GM18502 (cell line): Measurements from ENCODE around the gene SPACA6.
"Not testable (repeated sequence)": the region's sequence is repeated elsewhere in the genome, so short reads cannot be mapped to it uniquely, and the experiment has no call there.

Source experiments
- ATAC-seq: cut with Tn5 transposase; IDR thresholded peaks from one replicate; pipeline ENCODE4 v1.9.1; 2021; ENCODE audit warnings: mild to moderate bottlenecking; ENCODE audit not compliant: unreplicated experiment, poor library complexity

SPACA6 gene

GRCh38 chr19:51733742-51734522 is 40.8 kb downstream of the SPACA6 start:
- ATAC-seq, result no peak

- no peak for ATAC-seq
Measured at GRCh38 chr19:51735759-51736449, 42.8 kb downstream of the SPACA6 start.

DNA sequence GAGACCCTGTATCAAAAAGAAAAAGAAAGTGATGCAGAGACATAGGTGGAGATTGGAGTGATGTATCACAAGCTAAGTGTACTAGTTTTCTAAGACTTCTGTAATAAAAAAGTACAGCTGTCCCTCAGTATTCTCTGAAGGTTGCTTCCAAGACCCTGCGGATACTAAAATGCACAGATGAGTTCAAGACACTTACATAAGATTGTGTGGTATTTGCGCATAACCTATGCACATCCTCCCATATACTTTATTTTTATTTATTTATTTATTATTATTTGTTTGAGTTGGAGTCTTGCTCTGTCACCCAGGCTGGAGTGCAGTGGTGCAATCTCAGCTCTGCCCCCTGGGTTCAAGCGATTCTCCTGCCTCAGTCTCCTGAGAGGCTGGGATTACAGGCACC is 44.3 kb downstream of the SPACA6 start:
- ATAC-seq, result no peak

GRCh38 chr19:51737924-51738323 is 44.8 kb downstream of the SPACA6 start:
- ATAC-seq, result no peak

GRCh38 chr19:51738523-51738922 is 45.4 kb downstream of the SPACA6 start:
- ATAC-seq, result not testable (repeated sequence)

- ATAC-seq, result no peak
Measured at GRCh38 chr19:51739466-51740213, 46.5 kb downstream of the SPACA6 start.

- no peak for ATAC-seq
Measured at GRCh38 chr19:51740356-51740755, 47.2 kb downstream of the SPACA6 start.

- no peak for ATAC-seq
Measured at GRCh38 chr19:51742789-51743188, 49.7 kb downstream of the SPACA6 start.

GRCh38 chr19:51743405-51743804 is 50.3 kb downstream of the SPACA6 start:
- ATAC-seq, result no peak

GRCh38 chr19:51746731-51747130 is 53.6 kb downstream of the SPACA6 start:
- ATAC-seq, result no peak

DNA sequence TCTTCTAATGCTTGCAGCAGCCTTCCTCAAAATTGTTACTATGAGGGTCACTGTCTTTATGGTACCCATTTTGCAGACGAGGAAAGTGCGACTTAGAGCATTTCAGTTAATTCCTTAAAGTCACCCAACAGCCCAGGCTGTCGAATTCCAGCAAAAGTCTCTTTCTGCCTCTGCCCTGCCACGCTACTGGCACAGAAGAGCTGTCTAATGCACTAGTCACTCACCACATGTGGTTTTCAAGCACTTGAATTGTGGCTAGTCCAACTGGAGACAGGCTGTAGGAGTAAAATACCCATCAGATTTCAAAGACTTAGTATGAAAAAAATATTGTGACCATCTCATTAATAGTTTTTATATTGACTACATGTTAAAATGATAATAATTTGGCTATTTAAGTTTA is 56.8 kb downstream of the SPACA6 start:
- ATAC-seq, result no peak

DNA sequence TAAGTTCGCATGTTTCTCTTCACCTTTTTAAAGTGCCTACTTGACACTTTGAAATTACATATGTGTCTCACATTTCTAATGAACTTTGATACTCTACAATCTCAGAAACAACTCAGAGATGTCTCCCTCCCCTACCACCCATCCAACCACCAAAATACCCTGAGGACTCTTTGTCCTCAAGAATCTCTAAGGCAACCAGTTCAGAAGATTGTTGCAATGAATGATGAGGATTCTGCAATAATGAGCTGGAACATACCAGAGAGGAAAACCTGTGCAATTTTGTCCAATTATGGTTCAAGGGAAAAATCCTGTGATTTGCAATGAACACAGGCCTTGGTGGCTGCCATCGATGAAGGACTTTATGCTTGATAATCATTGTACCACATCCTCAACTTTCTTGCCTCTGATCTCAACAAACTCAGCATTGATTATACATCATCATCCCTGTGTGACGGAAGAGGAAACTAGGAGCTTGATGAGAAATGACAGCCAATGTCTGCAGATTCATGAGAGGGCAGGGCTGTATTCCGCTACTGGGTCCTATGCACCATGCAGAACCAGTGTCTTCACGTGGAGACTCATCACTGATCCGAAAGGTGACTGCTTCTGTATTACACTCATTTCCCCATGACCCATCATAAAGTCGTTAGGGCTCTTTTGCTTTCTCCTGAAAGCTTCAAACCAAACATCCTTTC is 57.4 kb downstream of the SPACA6 start:
- ATAC-seq, result no peak

- no peak for ATAC-seq
Measured at GRCh38 chr19:51751655-51752054, 58.5 kb downstream of the SPACA6 start, which contains the start of gene FPR1. Gene FPR1, minus strand, starts transcription at chr19:51751878. Its CDS starts 4,884 bp downstream, at chr19:51746994.

GRCh38 chr19:51754109-51754508 is 61.0 kb downstream of the SPACA6 start:
- no peak for ATAC-seq

GRCh38 chr19:51754770-51755169 is 61.6 kb downstream of the SPACA6 start:
- no peak for ATAC-seq
